Activated T-cell treated with anti-CD3 and anti-CD28 coated beads, Interleukin-2, amount 50 U/mL, for 72 hours (primary cell): Measurements from ENCODE around the gene RPL32. TPM values are rescaled to one million over a fixed set of nuclear protein-coding genes. Genes with fewer than 3 reads are reported as not detected.
"Not testable (repeated sequence)": the region's sequence is repeated elsewhere in the genome, so short reads cannot be mapped to it uniquely, and the experiment has no call there.

Source experiments
- ATAC-seq, 2 donors: fragments of 150-1000 bp; cut with Tn5 transposase; replicated peaks in 1 of 2; 2 replicates each; pipeline ENCODE4 v1.10.0; 2021; ENCODE audit warnings: moderate library complexity in 2 of 2, mild to moderate bottlenecking in 1 of 2
- DNase-seq, 2 donors: peaks; one replicate each; pipeline ENCODE4 v3.0.0; 2021 to 2022; ENCODE audit warnings: mixed read lengths in 1 of 2
- H3K27ac Mint-ChIP-seq: one replicate; pipeline ENCODE4 v1.8.0; 2022; ENCODE audit warnings: mild to moderate bottlenecking, moderate library complexity, mixed read lengths
- H3K27me3 Mint-ChIP-seq: one replicate; pipeline ENCODE4 v1.8.0; 2022; ENCODE audit warnings: low read depth, mixed read lengths
- H3K36me3 Mint-ChIP-seq, 2 donors: one replicate each; pipeline ENCODE4 v1.8.0; 2022; ENCODE audit warnings: mixed read lengths in 2 of 2, mild to moderate bottlenecking in 1 of 2; ENCODE audit not compliant: insufficient read depth in 2 of 2
- H3K4me1 Mint-ChIP-seq: one replicate; pipeline ENCODE4 v1.8.0; 2022; ENCODE audit warnings: low read depth, mixed read lengths
- H3K4me3 Mint-ChIP-seq, 2 donors: one replicate each; pipeline ENCODE4 v1.8.0; 2022; ENCODE audit warnings: mild to moderate bottlenecking in 2 of 2, mixed read lengths in 2 of 2, moderate library complexity in 2 of 2
- H3K9me3 Mint-ChIP-seq, 2 donors: one replicate each; pipeline ENCODE4 v1.8.0; 2022; ENCODE audit warnings: mixed read lengths in 2 of 2
- total RNA-seq, 2 donors: library from RNA; stranded (reverse); gene quantifications; one replicate each; pipeline ENCODE4 v1.2.3, GENCODE V29; 2022

Gene RPL32
- total RNA-seq, 2 donors from 2014 or later, result 2,781 to 2,931 TPM

DNA sequence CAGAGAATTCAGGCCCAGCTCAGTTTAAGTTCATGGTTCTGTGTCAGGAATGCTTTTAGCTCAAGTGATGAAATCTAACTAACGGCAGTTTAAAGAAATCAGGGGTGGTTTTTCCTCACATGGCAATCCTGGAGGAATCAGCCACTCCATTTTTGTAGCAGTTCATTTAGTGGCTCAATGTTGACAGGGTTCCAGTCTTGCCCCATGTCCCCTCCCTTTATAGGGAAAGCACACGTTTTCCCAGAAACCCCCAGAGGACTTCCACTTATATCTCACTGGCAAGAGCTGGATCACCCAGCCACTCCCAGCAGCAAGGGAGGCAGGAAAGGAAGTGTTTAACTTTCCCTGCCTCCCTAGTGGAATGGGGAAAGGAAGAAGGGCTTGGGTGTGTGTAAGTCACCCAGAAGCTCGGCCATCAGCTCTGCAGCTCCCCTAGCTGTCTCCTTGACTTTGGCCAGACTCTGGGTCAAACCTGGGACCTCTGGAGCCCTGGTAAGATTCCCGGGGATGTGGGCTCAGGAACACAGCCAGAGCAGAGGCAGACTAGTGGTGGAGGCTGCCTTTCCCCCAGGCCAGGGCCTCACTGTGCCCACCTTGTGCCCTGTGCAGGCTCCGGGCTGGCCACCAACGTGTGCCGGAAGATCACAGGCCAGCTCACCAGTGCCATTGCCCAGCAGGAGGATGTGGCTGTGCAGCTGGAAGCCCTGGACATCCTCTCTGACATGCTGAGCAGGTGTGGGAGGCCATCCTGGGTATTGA lies 33.6 kb downstream of the RPL32 start:
- ATAC-seq, result no peak

DNA sequence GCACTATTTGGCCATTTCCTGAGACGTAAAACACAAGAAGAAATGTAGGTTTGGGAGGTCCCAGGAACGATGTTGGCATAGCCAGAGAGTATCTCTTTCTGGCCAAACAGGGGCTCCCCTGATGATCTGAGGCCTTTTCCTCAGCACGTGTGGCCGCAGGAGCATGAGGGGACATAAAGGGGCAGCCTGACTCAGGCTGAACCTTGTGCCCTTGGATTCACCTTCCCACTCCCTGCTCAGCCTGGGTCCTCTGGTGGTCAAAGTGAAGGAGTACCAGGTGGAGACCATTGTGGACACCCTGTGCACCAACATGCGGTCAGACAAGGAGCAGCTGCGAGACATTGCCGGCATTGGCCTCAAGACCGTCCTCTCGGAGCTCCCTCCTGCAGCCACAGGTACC lies 34.3 kb downstream of the RPL32 start:
- Mint-ChIP-seq H3K27me3 (no peaks in the 10 kb centered on the region), H3K9me3 (no peaks in the 10 kb centered on the region), H3K4me3 (no peak overlapping the region), H3K36me3 (no peaks in the 10 kb centered on the region), H3K27ac (no peak overlapping the region), H3K4me1 (peaks cover 6% of the 10 kb centered on the region)
- no peak for ATAC-seq
- no peak for DNase-seq

More for the DNA sequence above, 33.6 kb downstream of the RPL32 start:
- Mint-ChIP-seq H3K27ac (no peak overlapping the region), H3K27me3 (no peaks in the 10 kb centered on the region), H3K9me3 (no peaks in the 10 kb centered on the region), H3K36me3 (no peaks in the 10 kb centered on the region), H3K4me1 (peaks cover 6% of the 10 kb centered on the region), H3K4me3 (no peak overlapping the region)
- DNase-seq, result no peak

DNA sequence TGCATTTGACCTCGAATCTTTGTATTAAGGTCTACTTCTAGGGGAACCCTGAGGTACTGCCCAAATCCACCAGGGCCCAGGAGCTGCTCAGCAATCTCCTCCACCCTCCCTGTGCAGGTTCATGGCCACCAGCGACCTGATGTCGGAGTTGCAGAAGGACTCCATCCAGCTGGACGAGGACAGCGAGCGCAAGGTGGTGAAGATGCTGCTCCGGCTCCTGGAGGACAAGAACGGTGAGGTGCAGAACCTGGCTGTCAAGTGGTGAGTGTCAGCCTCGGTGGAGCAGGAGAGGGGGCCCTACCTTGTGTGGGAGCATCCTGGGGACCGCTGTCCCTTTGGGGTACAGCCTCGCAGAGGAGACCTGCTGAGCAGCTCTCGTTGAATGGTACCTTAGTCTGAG lies 38.0 kb downstream of the RPL32 start:
- no peaks in the 10 kb centered on the region for H3K9me3 Mint-ChIP-seq
- DNase-seq, result no peak
- H3K27ac Mint-ChIP-seq, result no peak overlapping the region
- no peaks in the 10 kb centered on the region for H3K4me1 Mint-ChIP-seq
- no peaks in the 10 kb centered on the region for H3K27me3 Mint-ChIP-seq
- no peaks in the 10 kb centered on the region for H3K36me3 Mint-ChIP-seq
- no peak for ATAC-seq
- no peak overlapping the region for H3K4me3 Mint-ChIP-seq

DNA sequence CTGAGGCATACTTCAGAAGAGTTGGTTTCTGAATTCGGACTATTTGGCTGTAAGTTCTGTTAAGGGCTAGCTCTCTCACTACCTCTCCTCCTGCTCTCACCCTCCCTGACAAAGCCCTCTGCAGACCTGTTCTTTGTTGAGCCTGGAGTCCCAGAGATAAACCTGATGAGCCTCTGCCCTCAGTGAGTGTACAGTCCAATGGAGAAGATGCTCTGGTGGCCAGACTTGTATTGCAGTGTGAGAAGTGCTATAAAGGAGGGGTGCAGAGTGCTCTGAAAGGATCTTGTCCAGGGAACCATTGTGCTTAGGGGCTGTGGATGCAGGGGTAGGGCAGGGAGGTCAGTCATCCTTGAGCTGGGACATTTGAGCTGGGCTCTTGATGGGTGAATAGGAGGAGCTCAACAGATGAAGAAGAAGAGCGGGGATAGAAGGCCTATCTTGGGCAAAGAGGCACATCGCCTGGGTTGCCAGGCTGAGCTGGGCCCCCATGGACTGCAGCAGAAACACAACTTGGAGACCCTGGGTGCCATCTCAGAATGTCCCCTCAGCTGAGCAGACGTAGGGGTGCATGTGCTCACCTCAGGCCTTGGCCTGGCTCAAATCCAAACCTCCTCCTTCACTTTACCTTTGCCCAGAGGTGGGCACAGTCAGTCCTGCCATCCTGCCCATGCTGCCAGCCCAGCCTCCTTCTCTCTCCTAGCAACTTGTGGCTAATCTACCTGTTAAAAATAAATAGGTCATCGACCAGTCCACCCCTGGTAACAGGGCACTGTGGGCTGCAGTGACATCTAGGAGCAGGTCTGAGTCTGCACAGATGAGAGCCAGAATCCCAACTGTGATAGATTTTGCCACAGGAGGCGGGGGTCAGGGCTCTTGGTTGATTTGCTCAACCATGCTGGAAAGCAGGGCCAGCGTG lies 41.6 kb downstream of the RPL32 start:
- no peak for DNase-seq
- Mint-ChIP-seq H3K4me1 (peaks cover 8% of the 10 kb centered on the region), H3K36me3 (no peaks in the 10 kb centered on the region), H3K27me3 (no peaks in the 10 kb centered on the region), H3K4me3 (no peak overlapping the region), H3K9me3 (no peaks in the 10 kb centered on the region), H3K27ac (no peak overlapping the region)
- ATAC-seq, result no peak

DNA sequence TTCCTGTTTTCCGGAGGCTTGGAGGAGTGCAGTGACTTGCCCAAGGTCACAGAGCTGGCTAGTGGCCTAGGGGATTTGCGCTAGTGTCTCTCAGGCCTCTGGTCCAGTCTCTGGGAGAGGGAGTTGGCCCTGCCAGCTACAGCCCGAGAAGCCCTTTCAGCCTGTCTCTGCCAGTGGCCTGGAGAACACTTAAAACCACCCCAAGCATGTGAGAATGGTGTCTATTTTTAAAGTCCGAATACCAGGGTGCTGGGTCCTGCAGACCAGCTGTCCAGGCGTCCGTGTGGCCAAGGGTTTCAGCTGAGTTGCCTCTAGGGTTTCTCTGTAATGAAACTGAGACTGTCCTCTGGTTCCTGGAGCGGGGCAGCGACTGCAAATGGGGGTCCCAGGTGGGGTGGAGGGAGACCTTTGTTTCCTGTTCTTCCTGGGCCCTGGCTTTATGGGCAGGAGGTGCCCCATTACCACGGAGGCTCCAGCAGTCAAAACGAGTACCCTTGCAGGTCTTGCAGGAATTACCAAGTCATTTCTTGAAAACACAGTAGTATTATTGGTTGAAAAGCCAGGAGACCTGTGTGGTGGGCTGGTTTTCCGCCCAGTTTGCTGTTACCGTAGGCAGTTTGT lies 42.7 kb downstream of the RPL32 start:
- DNase-seq (no peak), ATAC-seq (no peak)
- Mint-ChIP-seq H3K4me1 (peaks cover 8% of the 10 kb centered on the region), H3K9me3 (no peaks in the 10 kb centered on the region), H3K27ac (no peak overlapping the region), H3K36me3 (no peaks in the 10 kb centered on the region), H3K27me3 (no peaks in the 10 kb centered on the region), H3K4me3 (no peak overlapping the region)

DNA sequence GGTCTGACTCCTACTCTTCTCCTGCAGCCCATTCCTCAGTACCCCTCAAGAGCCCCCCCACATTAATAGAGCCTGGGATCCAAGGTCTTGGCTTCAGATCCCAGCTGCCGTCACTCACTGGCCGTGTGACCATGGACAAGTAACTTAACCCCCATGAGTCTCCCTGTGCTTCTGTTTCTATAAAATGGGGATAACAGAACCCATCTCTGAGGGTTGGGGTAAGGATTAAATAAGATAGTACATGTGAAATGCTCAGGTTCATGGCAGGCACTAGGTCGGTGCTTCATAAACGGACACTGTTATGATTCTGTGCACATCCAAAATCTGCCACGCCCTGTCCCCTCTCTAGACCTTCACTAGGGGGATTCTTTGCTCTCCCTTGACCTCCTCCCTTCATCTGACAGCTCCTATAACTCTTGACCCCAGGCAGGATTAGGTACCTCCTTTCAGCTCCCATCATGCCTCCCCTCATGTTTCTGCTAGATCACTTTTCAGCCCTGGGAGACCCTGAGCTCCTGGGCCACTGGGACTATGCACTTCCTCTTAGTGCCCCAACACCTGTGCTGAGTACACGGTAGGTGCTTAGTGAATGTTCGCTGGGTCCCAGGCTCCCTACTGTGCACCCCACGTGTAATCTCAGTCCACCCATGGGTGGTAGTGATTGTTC lies 43.3 kb downstream of the RPL32 start:
- Mint-ChIP-seq H3K4me1 (peaks cover 8% of the 10 kb centered on the region), H3K4me3 (peak overlapping the region in 1 of 2 donors; percentile 21), H3K36me3 (no peaks in the 10 kb centered on the region), H3K9me3 (no peaks in the 10 kb centered on the region), H3K27me3 (no peaks in the 10 kb centered on the region), H3K27ac (no peak overlapping the region)
- DNase-seq (no peak), ATAC-seq (no peak)

DNA sequence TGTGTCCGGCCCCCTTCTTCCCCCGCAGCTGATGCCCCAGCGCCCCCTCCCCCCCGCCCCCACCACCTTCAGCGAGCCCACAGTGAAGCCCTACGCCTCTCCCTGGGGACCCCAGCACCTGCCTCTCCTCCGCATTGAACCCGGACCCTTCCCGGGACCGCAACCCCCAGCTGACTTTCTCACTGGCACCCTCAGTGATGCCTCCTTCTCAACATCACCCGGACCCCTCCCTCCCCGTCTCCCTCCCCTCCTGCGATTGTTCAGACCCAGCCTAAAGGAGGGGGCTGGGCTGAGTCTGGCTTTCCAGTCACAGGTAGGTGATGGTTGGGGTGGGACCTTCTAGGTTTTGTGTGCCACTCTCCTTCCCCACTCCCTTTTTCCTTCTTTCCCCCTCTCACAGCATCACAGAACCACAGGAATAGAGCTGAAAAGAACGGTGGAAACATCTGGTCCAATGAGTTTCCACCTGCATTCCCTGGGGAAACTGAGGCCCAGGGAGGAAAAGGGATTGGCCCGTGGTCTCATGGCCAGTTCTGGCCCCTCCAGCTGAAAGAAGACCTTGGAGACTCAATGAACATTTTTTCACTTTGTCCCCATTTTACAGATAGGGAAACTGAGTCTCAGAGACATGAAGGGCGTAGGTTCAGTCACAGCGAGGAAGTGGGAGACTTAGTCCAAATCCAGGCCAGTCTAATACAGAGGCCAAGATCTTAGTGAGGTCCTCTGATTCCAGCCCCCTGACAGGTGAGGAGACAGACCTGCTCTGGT lies 44.1 kb downstream of the RPL32 start:
- DNase-seq (no peak), ATAC-seq (no peak)
- Mint-ChIP-seq H3K4me1 (peaks cover 8% of the 10 kb centered on the region), H3K27ac (no peak overlapping the region), H3K36me3 (no peaks in the 10 kb centered on the region), H3K27me3 (no peaks in the 10 kb centered on the region), H3K9me3 (no peaks in the 10 kb centered on the region), H3K4me3 (peak overlapping the region; percentile 84 to 86)

DNA sequence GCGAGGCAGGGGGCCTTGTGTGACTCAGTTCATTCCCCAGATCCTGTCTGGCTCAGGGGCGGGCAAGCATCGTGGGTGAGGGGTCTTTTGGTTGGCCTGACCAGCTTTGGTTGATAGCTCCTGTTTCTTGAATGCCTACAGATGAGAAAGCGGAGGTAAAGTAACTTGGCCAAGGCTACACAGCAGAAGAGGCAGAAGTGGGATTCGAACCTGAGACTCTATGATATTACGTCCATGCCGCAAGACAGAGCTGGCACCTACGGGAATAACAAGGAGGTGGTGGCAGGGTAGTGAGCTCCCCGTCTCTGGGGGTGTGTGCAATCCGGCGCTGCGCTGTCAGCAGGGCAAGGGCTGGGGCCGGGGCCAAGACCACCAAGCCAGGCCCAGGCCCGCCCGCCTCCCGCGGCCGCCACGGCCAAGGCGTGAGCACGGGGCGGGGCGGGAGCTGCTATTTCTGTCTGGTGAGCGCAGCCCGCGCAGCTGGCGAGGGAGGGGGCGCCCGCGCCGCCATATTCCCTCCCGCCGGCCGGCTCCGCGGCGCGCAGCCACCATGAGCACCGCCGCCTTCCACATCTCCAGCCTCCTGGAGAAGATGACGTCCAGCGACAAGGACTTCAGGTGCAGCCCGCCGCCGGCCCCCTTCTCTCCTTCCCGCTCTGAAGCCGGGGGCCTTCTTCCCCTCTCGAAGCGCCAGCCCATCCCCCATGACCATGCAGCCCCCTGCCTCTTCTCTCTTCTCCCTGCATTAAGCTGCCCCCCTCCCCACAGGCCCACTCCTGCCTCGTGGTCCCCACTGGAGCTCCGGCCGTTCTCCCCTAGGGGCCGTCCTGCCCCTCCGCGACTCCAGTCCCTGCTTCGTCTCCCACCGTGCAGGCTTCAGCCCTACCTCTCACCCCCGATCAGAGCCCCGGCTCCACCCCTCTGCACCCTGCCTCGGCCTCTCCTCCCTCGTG lies 44.9 kb downstream of the RPL32 start, which contains the start of gene CAND2:
CAND2 (plus strand) TSS at position 510 of the 953 bp plus-strand sequence; CDS start at position 551, 41 bp downstream.
- Mint-ChIP-seq H3K4me1 (peaks cover 8% of the 10 kb centered on the region), H3K27ac (no peak within 1 kb of the TSS), H3K4me3 (peak within 1 kb of the TSS; percentile 84 to 86), H3K36me3 (no peaks in the 10 kb centered on the region), H3K27me3 (no peaks in the 10 kb centered on the region), H3K9me3 (no peaks in the 10 kb centered on the region)
- DNase-seq (peak; percentile 52 to 57), ATAC-seq (peak; percentile 84 to 88)

DNA sequence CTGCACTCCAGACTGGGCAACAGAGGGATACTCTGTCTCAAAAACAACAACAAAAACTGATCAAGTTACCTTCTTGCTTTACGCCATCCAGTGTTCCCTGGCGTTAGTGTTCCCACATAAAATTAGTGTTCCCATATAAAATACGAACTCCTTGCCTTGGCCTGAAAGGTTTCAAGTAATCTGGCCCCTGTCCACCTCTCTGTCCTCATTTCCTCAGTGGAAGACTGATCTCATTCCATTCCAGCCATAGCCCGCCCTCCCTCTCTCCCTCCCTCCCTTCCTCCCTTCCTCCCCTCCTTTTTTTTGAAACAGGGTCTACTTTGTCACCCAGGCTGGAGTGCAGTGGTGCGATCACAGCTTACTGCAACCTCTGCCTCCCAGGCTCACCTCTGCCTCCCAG lies 47.7 kb downstream of the RPL32 start:
- ATAC-seq (no peak), DNase-seq (no peak)
- H3K4me3 Mint-ChIP-seq, result no peak overlapping the region
- H3K27me3 Mint-ChIP-seq, result no peaks in the 10 kb centered on the region
- no peak overlapping the region for H3K27ac Mint-ChIP-seq
- H3K9me3 Mint-ChIP-seq, result no peaks in the 10 kb centered on the region
- H3K4me1 Mint-ChIP-seq, result peaks cover 8% of the 10 kb centered on the region
- H3K36me3 Mint-ChIP-seq, result no peaks in the 10 kb centered on the region

DNA sequence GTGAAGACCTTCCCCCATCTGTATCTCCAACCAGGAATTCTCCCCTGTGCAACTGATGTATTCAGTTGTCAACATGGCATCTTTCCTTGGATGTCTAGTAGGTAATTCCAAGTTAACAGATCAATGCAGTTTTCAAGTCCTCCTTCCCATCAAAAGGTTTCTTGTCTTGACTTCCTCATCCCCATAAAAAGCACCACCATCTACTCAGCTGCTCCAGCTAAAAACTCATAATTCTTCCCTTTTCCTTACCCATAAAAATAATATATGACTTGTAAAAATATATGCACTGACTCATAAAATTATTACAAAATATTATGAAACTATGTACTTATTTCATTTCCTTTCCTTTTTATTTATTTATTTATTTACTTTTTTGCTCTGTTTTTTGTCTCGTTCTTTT lies 49.9 kb downstream of the RPL32 start:
- Mint-ChIP-seq H3K27ac (no peak overlapping the region), H3K4me1 (peaks cover 8% of the 10 kb centered on the region), H3K27me3 (no peaks in the 10 kb centered on the region), H3K4me3 (no peak overlapping the region), H3K9me3 (no peaks in the 10 kb centered on the region), H3K36me3 (no peaks in the 10 kb centered on the region)
- ATAC-seq, result no peak
- DNase-seq, result no peak

DNA sequence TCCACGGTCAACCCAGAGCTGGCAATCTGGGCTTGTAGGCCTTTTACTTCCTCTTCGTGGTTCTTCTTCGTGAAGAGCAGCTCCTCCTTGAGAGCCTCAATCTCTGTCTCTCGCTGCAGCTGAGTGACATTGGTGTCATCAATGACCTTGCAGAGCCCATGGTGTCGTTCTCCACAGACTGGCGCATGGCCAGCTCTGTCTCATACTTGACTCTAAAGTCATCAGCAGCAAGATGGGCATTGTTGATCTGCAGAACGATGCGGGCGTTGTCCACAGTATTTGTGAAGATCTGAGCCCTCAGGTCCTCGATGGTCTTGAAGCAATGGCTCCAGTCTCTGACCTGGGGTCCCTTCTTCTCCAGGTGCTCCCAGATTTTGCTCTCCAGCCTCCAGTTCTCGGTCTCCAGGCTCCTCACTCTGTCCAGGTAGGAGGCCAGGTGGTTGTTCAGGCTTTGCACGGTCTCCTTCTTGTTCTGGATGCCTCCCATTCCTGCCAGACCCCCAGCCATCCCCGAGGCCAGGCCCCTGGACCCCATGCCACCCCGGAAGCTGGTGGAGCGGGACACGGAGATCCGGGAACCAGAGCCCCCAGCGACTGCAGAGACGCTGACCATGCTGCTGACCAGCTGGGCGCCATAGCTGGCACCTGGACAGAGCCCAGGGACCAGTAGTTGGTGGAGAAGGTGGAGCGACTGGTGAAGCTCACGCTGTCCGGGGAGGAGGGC lies 53.2 kb downstream of the RPL32 start:
- not testable (repeated sequence) for H3K9me3 Mint-ChIP-seq, ATAC-seq, DNase-seq, H3K36me3 Mint-ChIP-seq, H3K4me1 Mint-ChIP-seq, H3K4me3 Mint-ChIP-seq, H3K27ac Mint-ChIP-seq
- H3K27me3 Mint-ChIP-seq, result peaks cover 21% of the 10 kb centered on the region
